GM19463 (cell line): ENCODE data around the gene NMNAT3.
"Not testable (repeated sequence)": the region's sequence is repeated elsewhere in the genome, so short reads cannot be mapped to it uniquely, and the experiment has no call there.

Source experiments
- ATAC-seq: cut with Tn5 transposase; IDR thresholded peaks from one replicate; pipeline ENCODE4 v1.9.1; 2021; ENCODE audit warnings: mild to moderate bottlenecking, moderate library complexity; ENCODE audit not compliant: unreplicated experiment

Gene NMNAT3

DNA sequence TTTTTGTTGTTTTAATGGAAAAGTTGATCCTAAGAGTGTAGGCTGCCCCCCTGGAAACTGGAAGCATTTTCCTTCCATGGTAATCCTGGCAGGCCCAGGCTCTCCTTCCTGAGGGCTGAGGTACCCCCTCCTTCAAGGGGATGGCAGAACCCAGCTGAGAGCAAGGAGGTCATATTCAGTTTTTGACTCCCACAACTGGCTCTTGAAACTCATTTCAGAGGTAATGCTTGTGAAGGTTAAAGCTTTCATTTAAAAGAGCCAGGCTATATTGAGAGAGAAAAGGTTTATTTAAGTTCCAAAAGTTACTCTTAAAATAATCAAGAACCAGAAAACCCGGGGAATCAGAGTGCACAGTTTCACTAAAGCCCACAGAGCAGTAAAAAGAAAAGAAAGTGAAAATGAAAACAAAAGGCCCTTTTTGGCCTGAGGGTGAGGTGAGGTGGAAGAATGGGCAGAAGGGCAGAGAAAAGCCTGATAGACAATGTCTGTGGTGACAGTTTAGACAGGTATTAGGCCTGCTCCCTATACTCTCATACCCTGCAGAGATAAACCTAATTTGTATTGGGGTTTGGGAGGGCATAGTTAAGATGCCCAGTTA lies 91.3 kb downstream of the NMNAT3 start:
- peak; percentile 93 for ATAC-seq

DNA sequence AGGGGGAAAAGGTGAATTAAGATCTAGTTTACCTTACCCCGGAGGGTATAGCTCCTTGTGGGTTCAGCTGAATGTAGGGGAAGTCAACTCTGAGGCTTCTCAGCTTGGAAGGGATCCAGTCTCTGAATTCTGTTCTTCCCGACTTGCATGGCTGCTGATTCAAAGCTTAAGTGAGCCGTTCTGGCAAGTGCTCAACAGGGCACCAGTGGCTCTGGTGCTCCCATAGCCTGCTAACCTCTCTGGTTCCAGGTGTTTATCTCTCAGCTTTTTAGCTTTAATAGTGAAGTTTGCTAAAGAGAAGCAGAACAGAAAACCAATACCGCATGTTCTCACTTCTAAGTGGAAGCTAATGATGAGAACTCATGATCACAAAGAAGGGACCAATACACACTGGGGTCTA lies 92.0 kb downstream of the NMNAT3 start:
- no peak for ATAC-seq

DNA sequence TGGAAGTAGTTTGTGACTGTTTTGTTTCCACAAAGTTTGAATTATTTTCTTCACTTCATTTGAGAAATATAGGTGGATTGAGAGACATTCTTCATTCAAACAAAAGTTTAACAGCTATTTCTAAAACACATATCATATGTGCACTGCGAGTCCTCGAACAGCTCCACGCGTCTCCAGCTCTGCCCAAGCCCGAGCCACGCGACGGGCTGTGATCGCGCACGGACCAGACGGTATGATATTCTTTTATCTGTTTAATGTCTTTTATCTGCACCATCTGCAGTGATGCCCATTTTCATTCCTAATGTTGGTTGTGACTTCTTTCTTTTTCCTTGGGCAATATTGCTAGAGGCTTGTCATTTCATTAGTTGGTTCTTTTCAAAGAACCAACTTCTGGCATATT lies 94.1 kb downstream of the NMNAT3 start:
- not testable (repeated sequence) for ATAC-seq

DNA sequence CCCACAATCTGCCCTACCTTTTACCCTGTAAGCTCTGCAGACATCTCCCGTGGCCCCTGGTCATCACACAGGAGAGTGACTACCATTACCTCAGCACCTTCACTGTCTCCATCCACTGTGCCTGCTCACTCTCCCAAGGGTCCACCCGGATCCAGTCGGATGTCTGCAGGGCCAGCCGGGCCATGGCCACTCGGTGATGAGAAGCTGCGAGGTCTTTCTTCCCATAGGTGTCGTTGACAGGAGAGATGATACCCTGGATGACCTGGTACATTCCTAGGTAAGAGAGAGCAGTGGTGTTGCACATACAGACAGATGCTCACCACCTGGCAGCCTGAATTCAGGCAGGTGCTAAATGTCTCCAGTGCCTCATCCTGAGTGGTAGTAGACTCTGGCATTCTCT lies 99.0 kb downstream of the NMNAT3 start:
- ATAC-seq, result no peak

DNA sequence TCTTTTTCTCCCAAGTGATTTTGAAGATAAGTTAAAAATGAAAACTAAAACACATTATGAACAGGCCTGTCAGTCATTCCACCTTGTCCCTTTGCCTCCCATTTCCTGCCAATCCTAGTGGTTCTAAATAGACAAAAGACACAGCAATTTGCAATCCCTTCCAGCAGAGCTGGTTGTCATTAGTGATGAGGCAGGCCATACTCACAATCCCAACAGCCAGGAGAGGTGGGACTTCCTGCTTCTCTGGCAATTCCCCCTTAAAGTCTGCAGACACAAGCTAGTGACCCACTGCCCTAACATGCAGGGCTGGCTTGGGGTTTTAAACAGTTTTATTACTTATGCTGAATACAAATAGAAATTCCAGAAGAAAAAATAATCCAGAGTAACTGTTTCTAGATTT lies 99.9 kb downstream of the NMNAT3 start:
- ATAC-seq, result no peak

DNA sequence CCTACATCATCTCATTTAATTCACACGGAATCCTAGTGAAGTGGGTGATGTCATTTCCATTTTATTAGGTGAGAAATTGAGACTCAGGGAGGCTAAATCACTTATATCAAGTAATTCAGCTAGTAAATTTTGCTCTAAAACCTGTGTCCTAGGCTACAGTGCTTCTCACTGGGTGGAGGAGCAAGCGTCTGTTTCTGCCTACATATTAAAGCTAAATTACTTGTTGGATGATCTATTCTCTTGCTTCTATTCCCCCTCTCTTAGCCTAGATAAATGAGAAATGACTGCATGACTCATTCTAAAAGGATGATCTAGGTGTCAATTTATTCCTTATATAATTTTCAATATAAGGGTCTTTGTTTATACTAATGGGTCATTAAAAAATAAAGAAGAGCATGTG lies 100.4 kb downstream of the NMNAT3 start:
- ATAC-seq, result no peak

DNA sequence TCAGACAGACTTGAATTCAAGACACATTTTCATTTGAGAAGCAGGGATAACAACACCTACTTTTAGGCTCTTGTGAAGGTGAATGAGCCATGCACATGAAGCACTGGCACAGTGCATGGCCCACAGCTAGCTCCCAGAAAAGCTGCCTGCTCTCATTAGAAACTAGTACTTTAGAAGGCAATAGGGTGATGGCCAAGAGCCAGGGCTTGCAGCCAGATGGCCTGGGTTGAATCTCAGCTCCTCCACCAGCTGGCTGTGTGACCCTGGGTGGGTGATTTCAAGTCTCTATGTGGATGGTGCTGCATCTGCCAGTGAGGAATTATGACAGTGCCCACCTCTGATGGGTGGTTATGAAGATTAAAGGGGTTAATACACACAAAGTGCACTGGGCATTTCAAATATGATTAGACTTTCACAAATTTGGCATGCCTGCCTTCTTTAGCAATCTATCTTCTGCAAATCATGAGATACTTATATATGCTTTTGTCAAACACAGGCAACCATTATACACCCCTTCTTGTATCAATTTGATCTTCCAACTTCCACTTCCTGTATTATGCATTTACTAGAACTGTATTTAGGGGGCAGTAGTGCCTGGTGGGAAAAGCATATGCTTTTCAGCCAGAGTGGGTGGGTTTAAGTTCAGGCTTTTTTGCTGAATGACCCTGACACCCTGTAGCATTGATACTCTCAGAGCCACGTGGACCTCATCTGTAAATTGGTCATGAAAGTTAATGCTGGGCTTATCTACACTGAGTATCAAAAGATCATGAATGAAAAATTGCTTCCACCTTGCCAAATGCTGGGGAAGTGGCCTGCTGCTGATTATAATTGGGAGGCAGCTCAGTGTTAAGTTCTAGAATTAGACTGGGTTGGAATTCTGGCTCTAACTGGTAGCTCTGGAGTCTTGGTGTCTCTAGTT lies 103.5 kb downstream of the NMNAT3 start:
- ATAC-seq, result no peak

DNA sequence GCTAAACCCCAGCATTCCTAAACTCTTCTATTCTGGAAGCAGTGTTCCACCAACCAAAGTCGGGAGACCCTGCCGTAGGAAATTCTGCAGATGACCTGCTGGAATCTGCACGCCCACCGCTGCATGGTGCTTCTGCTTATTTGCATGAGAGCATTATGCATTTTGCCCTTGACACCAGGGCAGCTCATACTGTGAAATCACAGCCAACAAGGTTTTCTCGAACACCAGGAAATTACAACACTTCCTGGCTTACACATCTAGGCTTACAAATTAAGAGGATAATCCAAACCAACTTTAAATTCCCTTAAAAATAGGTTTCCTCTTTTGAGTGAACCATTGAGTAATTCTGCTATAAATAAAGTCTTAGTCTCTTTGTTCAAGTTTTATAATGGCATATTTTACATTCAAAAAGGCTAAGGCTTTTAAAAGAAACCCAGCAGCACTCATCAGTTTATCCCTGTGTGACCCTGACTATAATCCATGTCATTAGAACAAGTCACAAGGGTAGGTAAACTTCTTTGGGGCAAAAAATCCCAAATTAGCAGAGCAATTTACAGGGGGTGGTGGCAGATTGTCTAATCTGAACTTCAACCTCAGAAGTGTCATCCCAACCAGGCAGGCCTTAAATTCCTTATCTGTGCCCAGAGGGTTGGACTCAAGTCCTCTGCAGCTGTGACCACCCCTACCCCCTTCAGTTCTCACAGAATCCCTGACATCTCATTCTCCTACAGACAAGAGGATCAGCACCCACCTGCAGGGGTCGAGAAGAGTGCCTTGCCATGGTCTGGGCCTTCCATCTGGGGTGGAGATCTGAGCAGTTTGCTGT lies 104.7 kb downstream of the NMNAT3 start:
- no peak for ATAC-seq

DNA sequence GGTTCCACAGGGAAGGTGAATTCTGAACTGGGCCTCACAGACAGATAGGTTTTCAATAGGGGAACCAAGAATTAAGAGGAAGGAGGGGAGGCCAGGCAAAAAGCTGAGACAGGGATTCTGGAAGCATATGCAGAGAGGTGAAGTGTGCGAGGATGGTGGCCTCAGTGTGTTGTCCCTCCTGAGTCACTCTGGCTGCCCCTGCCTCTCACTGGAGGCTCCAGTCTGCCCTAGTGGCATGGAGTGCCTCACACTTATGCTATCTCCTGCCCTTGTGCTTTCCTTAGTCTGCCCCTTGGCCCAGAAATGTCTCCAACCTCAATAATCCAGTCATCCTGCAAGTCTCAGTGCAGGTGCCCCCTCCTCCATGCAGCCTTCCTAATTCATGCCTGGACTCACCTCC lies 106.1 kb downstream of the NMNAT3 start:
- no peak for ATAC-seq

DNA sequence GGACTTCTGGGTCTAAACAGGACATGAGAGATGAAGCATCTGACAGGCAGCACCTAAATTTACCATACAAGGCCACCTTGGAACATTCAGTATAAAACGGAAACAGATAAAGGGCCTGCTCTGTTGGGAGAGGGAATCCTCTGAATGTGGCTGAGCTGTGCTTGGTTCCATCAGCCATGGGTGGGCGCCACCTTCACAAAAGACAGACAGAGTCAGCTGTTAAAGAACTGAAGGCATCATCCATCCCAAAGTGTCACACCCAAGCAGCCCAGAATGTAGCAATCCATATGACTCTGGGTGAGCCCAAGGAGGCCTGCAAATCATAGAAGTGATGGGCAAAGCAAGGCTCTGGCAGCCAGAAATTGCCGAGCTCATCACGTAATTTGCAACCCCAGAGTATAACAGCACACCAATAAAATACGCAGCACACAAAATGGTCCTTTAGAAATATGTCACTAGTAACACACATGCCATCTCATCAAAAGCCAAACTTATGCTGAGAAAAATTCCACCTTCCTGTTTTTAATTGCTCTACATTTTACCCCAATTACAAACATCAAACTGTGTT lies 113.4 kb downstream of the NMNAT3 start:
- no peak for ATAC-seq

DNA sequence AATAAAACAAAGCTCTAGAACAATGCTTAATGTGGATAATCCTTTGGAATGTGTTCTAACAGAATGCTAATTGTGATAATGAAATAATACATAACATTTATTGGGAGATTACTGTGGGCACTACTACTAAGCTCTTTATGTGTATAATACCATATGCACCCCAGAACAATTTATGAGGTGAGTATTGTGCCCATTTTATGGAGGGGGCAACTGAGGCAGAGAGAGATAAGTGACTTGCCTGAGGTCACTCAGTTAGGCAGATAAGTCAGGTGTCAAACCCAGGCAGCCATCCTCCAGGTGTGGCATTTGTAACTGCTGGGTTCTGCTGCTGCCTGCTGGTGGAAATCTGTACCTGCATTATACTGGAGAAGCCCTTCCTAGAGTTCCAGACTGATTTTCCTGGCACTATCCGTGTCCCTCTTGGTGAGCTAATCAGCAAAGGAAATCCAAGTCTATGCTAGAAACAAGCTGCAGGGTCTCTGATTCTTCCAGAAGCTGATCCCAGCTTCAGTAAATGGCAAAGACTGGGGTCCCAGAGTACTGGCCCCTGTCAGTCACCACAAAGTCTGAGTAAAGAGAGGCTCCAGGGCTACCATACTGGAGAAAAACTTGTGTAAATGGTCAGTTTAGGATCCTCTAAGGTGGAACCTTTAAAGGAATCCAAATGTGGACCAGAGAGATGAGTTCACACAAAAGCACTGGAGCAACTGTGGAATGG lies 115.7 kb downstream of the NMNAT3 start:
- no peak for ATAC-seq

DNA sequence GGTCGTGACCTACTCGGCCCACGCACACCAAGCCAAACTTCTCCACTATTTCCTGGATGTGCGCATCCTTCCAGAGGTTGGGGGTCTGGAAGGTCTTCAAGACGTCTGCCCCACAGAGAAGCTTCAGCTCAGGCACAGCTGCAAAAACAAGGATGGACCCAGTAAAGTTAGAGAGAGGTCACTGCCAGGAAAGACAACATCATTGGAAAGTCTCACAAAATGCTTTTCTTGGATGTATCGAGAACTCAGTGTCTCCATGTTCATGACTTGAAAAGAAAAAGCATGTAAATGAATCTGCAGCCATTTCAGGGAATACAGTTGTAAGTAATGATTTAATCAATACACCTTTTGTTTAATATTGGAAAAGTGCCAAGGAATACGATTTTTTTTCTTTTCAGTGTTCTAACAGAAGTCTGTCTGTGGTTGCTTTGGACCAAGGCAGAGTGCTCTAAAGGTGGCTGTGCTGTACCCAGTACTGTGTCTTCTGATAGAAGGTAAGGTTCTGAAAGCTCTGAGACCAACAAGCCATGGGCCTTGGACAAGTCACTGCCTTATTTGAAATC lies 116.4 kb downstream of the NMNAT3 start:
- ATAC-seq, result no peak

DNA sequence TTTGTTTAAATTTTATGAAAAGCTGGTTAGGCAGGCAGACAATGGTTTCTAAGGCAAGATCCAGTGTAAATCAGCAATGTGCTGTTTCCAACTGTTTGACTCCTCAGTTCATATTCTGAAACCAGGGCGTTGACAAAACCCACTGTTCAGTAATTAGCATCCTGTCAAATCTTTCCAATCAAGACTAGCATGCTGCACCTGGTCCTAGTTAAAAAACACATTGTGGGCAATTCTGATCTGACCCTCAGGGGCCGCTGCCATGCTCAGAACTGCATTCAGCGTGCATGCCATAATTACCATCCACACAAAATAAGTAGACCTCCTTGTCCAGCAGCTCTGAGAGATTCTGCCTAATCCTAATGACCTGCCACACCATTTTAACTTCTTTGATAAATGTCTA lies 117.4 kb downstream of the NMNAT3 start:
- ATAC-seq, result no peak

DNA sequence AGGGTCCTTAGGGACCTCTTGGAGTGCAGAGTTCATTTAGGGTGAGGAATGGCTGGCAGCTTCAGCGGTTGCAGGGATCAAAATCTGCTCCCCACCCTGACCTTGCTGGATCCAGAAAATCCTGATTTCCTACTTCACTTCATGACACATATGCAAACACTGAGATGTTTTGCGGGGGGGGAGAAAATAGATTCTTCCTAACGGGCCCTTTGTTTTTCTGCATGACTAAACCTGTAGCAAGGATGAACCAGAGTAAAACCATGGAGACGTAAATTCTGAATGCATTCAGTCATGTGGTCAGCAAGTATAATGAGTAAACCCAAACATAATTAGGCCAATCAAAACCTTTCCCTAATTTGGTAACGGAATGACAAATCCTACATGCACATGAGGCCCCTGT lies 118.2 kb downstream of the NMNAT3 start:
- ATAC-seq, result no peak

DNA sequence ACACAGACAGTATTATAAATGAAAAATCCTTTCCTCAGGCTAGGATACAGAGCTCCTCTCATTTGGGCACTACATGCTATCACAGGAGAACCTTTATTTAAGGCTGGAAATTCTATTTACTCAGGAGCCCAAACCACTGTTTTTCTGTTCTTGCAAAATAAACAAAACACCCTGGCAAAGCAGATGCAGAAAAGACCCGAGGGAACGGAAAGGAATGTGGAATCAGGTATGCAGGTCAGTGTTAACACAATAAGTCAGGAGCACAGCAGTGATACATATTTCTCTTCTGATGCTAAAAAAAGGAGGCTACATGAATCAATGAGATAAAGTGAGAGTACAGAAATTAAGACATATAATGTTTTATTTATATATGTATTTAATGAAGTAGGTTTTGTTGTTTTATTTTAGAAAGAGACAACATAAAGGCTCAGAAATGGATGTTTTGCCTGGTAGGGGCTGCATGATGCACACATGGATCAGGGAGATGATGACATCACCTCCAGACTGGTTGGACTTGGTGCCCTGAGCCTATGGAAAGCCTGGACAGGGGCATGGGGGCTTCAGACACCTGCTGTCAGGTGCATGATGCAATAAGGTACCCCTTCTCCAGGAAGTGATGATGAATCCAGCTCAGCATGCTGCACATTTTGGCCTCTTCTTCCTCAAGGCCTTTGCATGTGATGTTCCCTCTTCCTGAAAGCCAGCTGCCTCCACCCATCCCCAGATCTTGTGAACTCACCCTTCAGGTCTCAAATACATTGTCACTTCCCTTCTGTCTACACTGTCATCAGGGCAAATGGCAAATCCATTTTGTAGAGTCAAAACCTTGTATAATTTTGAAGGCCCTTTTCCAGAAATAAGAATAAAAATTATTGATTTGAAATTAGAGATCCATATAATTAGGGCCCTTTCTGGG lies 119.2 kb downstream of the NMNAT3 start:
- no peak for ATAC-seq

DNA sequence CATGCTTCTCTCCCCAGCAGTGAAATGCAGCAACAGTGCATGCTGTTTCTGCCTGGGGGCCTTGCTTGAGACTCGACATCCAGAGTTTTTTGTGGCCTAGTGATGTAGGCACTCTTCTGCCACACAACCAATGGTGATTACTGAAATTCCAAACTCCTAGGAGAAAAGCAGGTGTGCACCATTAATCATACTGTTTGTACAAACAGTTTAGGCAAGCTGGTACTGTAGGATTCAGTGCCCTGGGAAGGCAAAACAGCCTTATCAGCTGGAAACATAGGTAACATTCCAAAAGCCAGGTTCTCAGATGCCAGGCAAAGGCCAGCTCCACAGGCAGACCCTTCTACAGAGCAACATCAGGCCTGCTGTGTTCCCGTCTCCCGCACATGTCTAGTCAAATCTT lies 120.7 kb downstream of the NMNAT3 start:
- no peak for ATAC-seq

DNA sequence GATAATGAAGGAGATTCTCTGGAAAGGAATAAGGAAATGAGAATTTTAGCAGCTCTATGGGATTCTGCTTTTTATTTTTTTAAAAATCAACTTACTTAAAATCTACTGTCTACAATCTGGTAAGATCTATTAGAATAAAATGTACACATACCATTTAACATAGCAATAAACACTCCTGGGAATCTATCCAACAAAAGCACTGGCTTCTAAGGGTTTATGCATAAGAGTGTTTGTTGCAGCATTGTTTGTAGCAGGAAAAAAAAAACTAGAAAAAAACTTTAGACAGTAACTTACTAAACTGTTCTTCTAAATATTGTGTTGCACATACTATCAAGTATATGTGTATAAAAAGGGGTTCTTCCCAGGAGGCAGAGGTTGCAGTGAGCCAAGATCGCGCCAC lies 122.5 kb downstream of the NMNAT3 start:
- no peak for ATAC-seq

DNA sequence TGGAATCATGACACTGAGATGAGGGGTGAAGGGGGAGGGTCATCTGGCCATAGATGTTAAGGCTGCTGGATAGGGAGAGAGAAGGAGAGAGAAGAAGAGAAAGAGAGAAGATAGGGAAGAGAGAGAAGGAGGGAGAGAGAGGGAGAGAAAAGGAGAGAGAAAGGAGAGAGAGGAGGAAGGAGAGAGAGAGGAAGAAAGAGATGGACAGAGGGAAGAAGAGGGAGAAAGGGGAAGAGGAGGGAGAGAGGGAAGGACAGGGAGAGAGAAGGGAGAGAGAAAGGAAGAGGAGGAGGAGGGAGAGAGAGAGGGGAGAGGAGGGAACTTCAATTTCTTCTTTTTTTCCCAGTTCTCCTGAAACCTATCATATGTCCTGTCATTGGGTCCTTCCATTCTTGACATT lies 123.1 kb downstream of the NMNAT3 start:
- no peak for ATAC-seq

DNA sequence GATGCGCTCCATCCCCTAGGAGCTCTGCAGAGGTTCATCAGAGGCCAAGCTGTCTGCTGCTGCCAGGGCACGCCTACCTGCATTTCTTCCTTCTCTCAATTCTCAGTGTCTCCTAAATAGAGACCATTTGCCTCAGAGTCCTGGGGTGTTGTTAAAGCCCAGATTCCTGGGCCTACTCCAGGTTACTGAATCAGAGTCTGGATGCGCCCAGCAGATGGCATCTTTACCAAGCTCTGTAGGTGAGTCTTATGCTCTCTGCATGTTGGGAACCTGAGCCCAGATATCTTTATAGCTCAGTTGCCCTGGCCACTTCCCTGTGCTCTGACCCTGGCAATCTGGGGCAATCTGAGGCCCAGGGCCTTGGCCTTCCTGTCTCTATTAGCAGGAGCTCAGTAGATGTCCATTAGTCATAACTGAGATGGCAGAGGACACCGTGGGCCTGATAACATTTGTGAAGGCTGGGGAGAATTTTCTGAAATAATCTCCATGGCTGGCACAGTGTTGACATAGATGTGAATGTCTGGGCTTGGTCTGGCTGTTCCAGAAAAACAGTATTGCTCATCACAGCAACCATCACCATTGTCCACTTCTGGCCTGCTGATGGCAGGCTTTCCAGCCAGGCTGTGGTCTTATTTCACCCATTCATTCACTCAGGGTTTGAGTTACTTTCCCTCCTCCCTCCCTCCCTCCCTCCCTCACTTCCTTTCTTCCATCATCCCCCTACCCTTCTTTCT lies 125.0 kb downstream of the NMNAT3 start:
- no peak for ATAC-seq
